Endothelial cell (in vitro differentiated cells): Measurements from ENCODE around the gene DAPK2. TPM values are rescaled to one million over a fixed set of nuclear protein-coding genes. Genes with fewer than 3 reads are reported as not detected.

Source experiments
- DNase-seq: peaks from one replicate; pipeline ENCODE4 v3.0.0; 2021; ENCODE audit warnings: low spot score
- H3K27ac Mint-ChIP-seq: one replicate; pipeline ENCODE4 v1.8.0; 2021; ENCODE audit warnings: mixed read lengths, inconsistent platforms; ENCODE audit not compliant: unreplicated experiment
- H3K27me3 Mint-ChIP-seq: one replicate; pipeline ENCODE4 v1.8.0; 2021; ENCODE audit warnings: mild to moderate bottlenecking, moderate library complexity, mixed read lengths, inconsistent platforms; ENCODE audit not compliant: unreplicated experiment
- H3K36me3 Mint-ChIP-seq: one replicate; pipeline ENCODE4 v1.8.0; 2021; ENCODE audit warnings: mild to moderate bottlenecking, low read depth, mixed read lengths, inconsistent platforms; ENCODE audit not compliant: unreplicated experiment
- H3K4me1 Mint-ChIP-seq: one replicate; pipeline ENCODE4 v1.8.0; 2021; ENCODE audit warnings: mild to moderate bottlenecking, mixed read lengths, inconsistent platforms; ENCODE audit not compliant: unreplicated experiment
- H3K4me3 Mint-ChIP-seq: one replicate; pipeline ENCODE4 v1.8.0; 2021; ENCODE audit warnings: mild to moderate bottlenecking, mixed read lengths, inconsistent platforms; ENCODE audit not compliant: unreplicated experiment
- H3K9me3 Mint-ChIP-seq: one replicate; pipeline ENCODE4 v1.8.0; 2021; ENCODE audit warnings: mixed read lengths, inconsistent platforms; ENCODE audit not compliant: unreplicated experiment
- CTCF ChIP-seq: fragments of 200-600 bp; sonication (generic); IDR thresholded peaks from one replicate; pipeline ENCODE4 v1.5.0; 2021; ENCODE audit warnings: antibody characterized with exemption; ENCODE audit not compliant: unreplicated experiment
- total RNA-seq: library from RNA; stranded (reverse); fragmentation: NEBNext Ultra II Directional; extraction: Animal tissue kit (Norgen Biotek cat#: 25700); gene quantifications from one replicate; pipeline ENCODE4 v1.2.1, GENCODE V29; 2021; ENCODE audit not compliant: unreplicated experiment

DAPK2 gene
- total RNA-seq, 1 donor from 2014 or later, result 10.0 TPM

- Mint-ChIP-seq H3K9me3 (no peaks in the 10 kb centered on the region), H3K4me3 (no peak overlapping the region), H3K27me3 (no peaks in the 10 kb centered on the region), H3K4me1 (peaks cover 24% of the 10 kb centered on the region), H3K36me3 (no peaks in the 10 kb centered on the region), H3K27ac (no peak overlapping the region)
- no peak for TF ChIP-seq CTCF
- no peak for DNase-seq
These were observed 62.0 kb downstream of the DAPK2 start for GRCh38 chr15:63984331-63984730.

- Mint-ChIP-seq H3K4me3 (no peak overlapping the region), H3K36me3 (no peaks in the 10 kb centered on the region), H3K4me1 (peaks cover 30% of the 10 kb centered on the region), H3K27me3 (no peaks in the 10 kb centered on the region), H3K9me3 (no peaks in the 10 kb centered on the region), H3K27ac (no peak overlapping the region)
- no peak for TF ChIP-seq CTCF
- no peak for DNase-seq
These were observed 63.1 kb downstream of the DAPK2 start for GRCh38 chr15:63983061-63983711.

GRCh38 chr15:63982381-63982854 is 63.9 kb downstream of the DAPK2 start:
- H3K9me3 Mint-ChIP-seq, result no peaks in the 10 kb centered on the region
- no peaks in the 10 kb centered on the region for H3K27me3 Mint-ChIP-seq

GRCh38 chr15:63981596-63982320 is 64.5 kb downstream of the DAPK2 start:
- H3K36me3 Mint-ChIP-seq, result no peaks in the 10 kb centered on the region
- TF ChIP-seq CTCF, result no peak
- H3K4me1 Mint-ChIP-seq, result peaks cover 24% of the 10 kb centered on the region
- H3K9me3 Mint-ChIP-seq, result no peaks in the 10 kb centered on the region
- peaks cover 2% of the 10 kb centered on the region for H3K27me3 Mint-ChIP-seq
- H3K4me3 Mint-ChIP-seq, result no peak overlapping the region
- no peak overlapping the region for H3K27ac Mint-ChIP-seq
- DNase-seq, result no peak

More at GRCh38 chr15:63982381-63982854, 63.9 kb downstream of the DAPK2 start:
- TF ChIP-seq CTCF, result no peak
- DNase-seq, result no peak
- no peaks in the 10 kb centered on the region for H3K36me3 Mint-ChIP-seq
- no peak overlapping the region for H3K4me3 Mint-ChIP-seq
- no peak overlapping the region for H3K27ac Mint-ChIP-seq
- H3K4me1 Mint-ChIP-seq, result peaks cover 25% of the 10 kb centered on the region

- peaks cover 2% of the 10 kb centered on the region for H3K27me3 Mint-ChIP-seq
- TF ChIP-seq CTCF, result no peak
- peaks cover 20% of the 10 kb centered on the region for H3K4me1 Mint-ChIP-seq
- no peak overlapping the region for H3K4me3 Mint-ChIP-seq
- DNase-seq, result no peak
- no peaks in the 10 kb centered on the region for H3K9me3 Mint-ChIP-seq
- H3K36me3 Mint-ChIP-seq, result no peaks in the 10 kb centered on the region
- no peak overlapping the region for H3K27ac Mint-ChIP-seq
These were observed 67.0 kb downstream of the DAPK2 start for GRCh38 chr15:63979262-63979793.
